ENCODE measurements around the gene MEGF11. TPM values are rescaled to one million over a fixed set of nuclear protein-coding genes. Genes with fewer than 3 reads are reported as not detected.

MEGF11 gene
- total RNA-seq, 1 experiment from 2014 or later, result 2.3 TPM

- no peak for TF ChIP-seq SIN3A (IDR thresholded peaks at IDR 0.05; ENCODE audit: low read depth)
- no peak for TF ChIP-seq EZH2 (IDR thresholded peaks at IDR 0.05)
- TF ChIP-seq FOSL1 (IDR thresholded peaks at IDR 0.05; ENCODE audit: low read depth), result no peak
- no peak for TF ChIP-seq YY1 (IDR thresholded peaks at IDR 0.05; ENCODE audit: extremely low read depth, insufficient replicate concordance, low read depth, low read length)
- no peak for TF ChIP-seq ZBTB33 (IDR thresholded peaks at IDR 0.05; ENCODE audit: extremely low read depth, insufficient replicate concordance, low read length)
- TF ChIP-seq ZFX (IDR thresholded peaks at IDR 0.05), result no peak
- no peak for TF ChIP-seq RAD21 (IDR thresholded peaks at IDR 0.05; ENCODE audit: low read depth)
- no peak for TF ChIP-seq CBX3 (IDR thresholded peaks at IDR 0.05; ENCODE audit: low read depth)
- no peak for TF ChIP-seq EGR1 (IDR thresholded peaks at IDR 0.05; ENCODE audit: low read depth)
- no peak for TF ChIP-seq POLR2AphosphoS5 (IDR thresholded peaks at IDR 0.05; ENCODE audit: low read depth, low read length)
- no peak for TF ChIP-seq ATF3 (IDR thresholded peaks at IDR 0.05)
- TF ChIP-seq ZNF274 (IDR thresholded peaks at IDR 0.05; ENCODE audit: low read depth, low read length), result no peak
- no peak for TF ChIP-seq CTCF (IDR thresholded peaks at IDR 0.05 in 2 of 3, conservative IDR thresholded peaks at IDR 0.05 in 1 of 3; ENCODE audit: borderline replicate concordance in 1 of 3, insufficient read depth in 1 of 3, low read depth in 2 of 3, low read length in 2 of 3)
- no peak for TF ChIP-seq POLR2A (IDR thresholded peaks at IDR 0.05; ENCODE audit: borderline replicate concordance, extremely low read depth, insufficient read depth, insufficient read length)
- no peak for TF ChIP-seq CEBPB (IDR thresholded peaks at IDR 0.05; ENCODE audit: low read depth)
- no peak for TF ChIP-seq SRF (IDR thresholded peaks at IDR 0.05; ENCODE audit: low read depth)
- TF ChIP-seq EZH2phosphoT487 (IDR thresholded peaks at IDR 0.05; ENCODE audit: borderline replicate concordance), result no peak
- H3K4me3 ChIP-seq (replicated peaks in 1 of 2; ENCODE audit: low read depth in 1 of 2, low read length in 2 of 2), result no peak overlapping the region
- no peak overlapping the region for H2AFZ ChIP-seq (ENCODE audit: low read depth, low read length, poor library complexity, severe bottlenecking)
- RAD21 ChIA-PET (ENCODE audit: low non-redundant PET in 1 of 2, low total read pairs in 2 of 2, uncharacterized antibody in 2 of 2, unreplicated experiment in 2 of 2), result no interaction called here
- intact Hi-C loops (cut with micrococcal nuclease), result no loop called here
- H3K27ac ChIP-seq (ENCODE audit: low read depth, low read length), result no peak overlapping the region
- H3K36me3 ChIP-seq (ENCODE audit: control insufficient read depth in 1 of 2, insufficient read depth in 2 of 2, low read length in 2 of 2), result no peaks in the 10 kb centered on the region
- H3K4me1 ChIP-seq (ENCODE audit: control insufficient read depth in 1 of 2, insufficient read depth in 2 of 2, low read length in 2 of 2), result peaks cover 0 to 3% of the 10 kb centered on the region in 2 experiments; a peak in 2 of 4 replicates
- no peak overlapping the region for H3K4me2 ChIP-seq (ENCODE audit: low read length)
- ATAC-seq (no peak), DNase-seq (ENCODE audit: low read depth, low spot score) (no peak)
- H3K27me3 ChIP-seq (ENCODE audit: insufficient read depth, low read length), result no peaks in the 10 kb centered on the region
- no peaks in the 10 kb centered on the region for H3K79me2 ChIP-seq (ENCODE audit: insufficient read depth, low read length)
- POLR2A ChIA-PET, result no interaction called here
- CTCF ChIA-PET, result no interaction called here
- BruUV-seq (replicated peaks), result no TSS peak
- H3K9ac ChIP-seq (ENCODE audit: low read length), result no peak overlapping the region
- H3K9me3 ChIP-seq (ENCODE audit: control insufficient read depth in 1 of 2, insufficient read depth in 1 of 2, low read depth in 1 of 2, low read length in 2 of 2), result no peaks in the 10 kb centered on the region
- H4K20me1 ChIP-seq (ENCODE audit: insufficient read depth), result no peaks in the 10 kb centered on the region
- no peaks in the 10 kb centered on the region for H3K9me2 ChIP-seq (ENCODE audit: insufficient read depth)
Observed at GRCh38 chr15:66229790-66230465, 23.6 kb downstream of the MEGF11 start.
